ENCODE measurements around the gene TMC6. TPM values are rescaled to one million over a fixed set of nuclear protein-coding genes. Genes with fewer than 3 reads are reported as not detected.

TMC6 gene
- total and polyA plus RNA-seq, 2 of the 13 experiments (the other 11 are each of a cell fraction or from before 2014, with no cell fraction given) = 48.4 to 99.1 TPM

DNA sequence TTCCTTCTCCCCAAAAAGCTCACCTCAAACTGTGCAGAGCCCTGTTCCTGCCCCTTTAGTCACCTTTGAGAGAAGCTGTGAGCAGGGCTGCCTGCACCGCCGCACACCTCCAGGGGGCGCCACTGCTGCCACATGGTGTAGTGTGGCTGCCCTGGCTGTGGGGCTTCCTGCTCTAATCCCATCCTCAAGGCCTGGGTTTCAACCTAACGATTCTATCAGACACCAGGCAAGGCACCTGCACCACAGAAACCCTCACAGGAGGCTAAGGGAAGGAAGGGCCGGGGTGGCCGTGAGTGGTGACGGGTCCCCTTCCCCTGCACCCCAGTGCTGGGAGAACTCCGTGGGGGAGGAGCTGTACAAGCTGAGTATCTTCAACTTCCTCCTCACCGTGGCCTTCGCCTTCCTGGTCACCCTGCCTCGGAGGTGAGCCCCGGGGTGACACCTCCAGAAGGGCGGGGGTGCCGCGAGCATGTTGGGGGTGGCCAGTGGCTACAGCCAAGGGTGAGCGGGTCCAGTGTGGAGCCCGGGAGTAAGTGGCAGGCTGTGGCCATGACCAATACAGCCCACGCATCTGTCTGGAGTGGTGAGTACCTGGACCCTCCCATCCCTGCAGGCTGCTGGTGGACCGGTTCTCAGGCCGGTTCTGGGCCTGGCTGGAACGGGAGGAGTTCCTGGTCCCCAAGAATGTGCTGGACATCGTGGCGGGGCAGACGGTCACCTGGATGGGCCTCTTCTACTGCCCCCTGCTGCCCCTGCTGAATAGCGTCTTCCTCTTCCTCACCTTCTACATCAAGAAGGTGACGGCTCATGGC lies 9.0 kb upstream of the TMC6 start (continued):
- no peak for TF ChIP-seq SAFB2 (CRISPR knock-in tag; IDR thresholded peaks at IDR 0.05; ENCODE audit: borderline replicate concordance, low read depth)
- no peak for TF ChIP-seq ZNF747 (CRISPR knock-in tag; IDR thresholded peaks at IDR 0.05; ENCODE audit: borderline replicate concordance)
- no peak for TF ChIP-seq KLF13 (CRISPR knock-in tag; IDR thresholded peaks at IDR 0.05)
- TF ChIP-seq, protein P1, sequence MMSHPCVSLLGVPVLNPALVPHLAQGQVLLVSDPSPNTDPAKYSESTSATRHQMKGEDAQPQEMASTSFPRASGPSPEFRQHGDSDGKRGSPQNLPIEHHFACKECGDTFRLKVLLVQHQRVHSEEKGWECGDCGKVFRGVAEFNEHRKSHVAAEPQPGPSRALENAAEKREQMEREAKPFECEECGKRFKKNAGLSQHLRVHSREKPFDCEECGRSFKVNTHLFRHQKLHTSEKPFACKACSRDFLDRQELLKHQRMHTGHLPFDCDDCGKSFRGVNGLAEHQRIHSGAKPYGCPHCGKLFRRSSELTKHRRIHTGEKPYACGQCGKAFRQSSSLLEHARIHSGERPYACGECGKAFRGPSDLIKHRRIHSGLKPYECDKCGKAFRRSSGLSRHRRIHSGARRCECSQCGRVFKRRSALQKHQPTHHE (CRISPR knock-in tag; IDR thresholded peaks at IDR 0.05; ENCODE audit: borderline replicate concordance) = no peak
- TF ChIP-seq ZKSCAN1 (IDR thresholded peaks at IDR 0.05; ENCODE audit: low read length) = no peak
- TF ChIP-seq RELA (CRISPR knock-in tag; IDR thresholded peaks at IDR 0.05) = no peak
- peak; percentile 36; the same call in 1 of the 2 replicates for TF ChIP-seq ZFX (CRISPR knock-in tag; IDR thresholded peaks at IDR 0.05; ENCODE audit: low read depth)
- TF ChIP-seq ARHGAP35 (CRISPR knock-in tag; IDR thresholded peaks at IDR 0.05; ENCODE audit: borderline replicate concordance) = no peak
- TF ChIP-seq NPAS2 (CRISPR knock-in tag; IDR thresholded peaks at IDR 0.05; ENCODE audit: borderline replicate concordance) = no peak
- TF ChIP-seq, protein P2, sequence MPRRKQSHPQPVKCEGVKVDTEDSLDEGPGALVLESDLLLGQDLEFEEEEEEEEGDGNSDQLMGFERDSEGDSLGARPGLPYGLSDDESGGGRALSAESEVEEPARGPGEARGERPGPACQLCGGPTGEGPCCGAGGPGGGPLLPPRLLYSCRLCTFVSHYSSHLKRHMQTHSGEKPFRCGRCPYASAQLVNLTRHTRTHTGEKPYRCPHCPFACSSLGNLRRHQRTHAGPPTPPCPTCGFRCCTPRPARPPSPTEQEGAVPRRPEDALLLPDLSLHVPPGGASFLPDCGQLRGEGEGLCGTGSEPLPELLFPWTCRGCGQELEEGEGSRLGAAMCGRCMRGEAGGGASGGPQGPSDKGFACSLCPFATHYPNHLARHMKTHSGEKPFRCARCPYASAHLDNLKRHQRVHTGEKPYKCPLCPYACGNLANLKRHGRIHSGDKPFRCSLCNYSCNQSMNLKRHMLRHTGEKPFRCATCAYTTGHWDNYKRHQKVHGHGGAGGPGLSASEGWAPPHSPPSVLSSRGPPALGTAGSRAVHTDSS (CRISPR knock-in tag; conservative IDR thresholded peaks at IDR 0.05) = no peak
- no peak for TF ChIP-seq PHF8 (CRISPR knock-in tag; IDR thresholded peaks at IDR 0.05)
- no peak for TF ChIP-seq ZNF460 (CRISPR knock-in tag; IDR thresholded peaks at IDR 0.05; ENCODE audit: borderline replicate concordance)
- no peak; the same call in 1 of the 2 replicates for TF ChIP-seq GABPB1 (CRISPR knock-in tag; IDR thresholded peaks at IDR 0.05)
- TF ChIP-seq, protein P3, sequence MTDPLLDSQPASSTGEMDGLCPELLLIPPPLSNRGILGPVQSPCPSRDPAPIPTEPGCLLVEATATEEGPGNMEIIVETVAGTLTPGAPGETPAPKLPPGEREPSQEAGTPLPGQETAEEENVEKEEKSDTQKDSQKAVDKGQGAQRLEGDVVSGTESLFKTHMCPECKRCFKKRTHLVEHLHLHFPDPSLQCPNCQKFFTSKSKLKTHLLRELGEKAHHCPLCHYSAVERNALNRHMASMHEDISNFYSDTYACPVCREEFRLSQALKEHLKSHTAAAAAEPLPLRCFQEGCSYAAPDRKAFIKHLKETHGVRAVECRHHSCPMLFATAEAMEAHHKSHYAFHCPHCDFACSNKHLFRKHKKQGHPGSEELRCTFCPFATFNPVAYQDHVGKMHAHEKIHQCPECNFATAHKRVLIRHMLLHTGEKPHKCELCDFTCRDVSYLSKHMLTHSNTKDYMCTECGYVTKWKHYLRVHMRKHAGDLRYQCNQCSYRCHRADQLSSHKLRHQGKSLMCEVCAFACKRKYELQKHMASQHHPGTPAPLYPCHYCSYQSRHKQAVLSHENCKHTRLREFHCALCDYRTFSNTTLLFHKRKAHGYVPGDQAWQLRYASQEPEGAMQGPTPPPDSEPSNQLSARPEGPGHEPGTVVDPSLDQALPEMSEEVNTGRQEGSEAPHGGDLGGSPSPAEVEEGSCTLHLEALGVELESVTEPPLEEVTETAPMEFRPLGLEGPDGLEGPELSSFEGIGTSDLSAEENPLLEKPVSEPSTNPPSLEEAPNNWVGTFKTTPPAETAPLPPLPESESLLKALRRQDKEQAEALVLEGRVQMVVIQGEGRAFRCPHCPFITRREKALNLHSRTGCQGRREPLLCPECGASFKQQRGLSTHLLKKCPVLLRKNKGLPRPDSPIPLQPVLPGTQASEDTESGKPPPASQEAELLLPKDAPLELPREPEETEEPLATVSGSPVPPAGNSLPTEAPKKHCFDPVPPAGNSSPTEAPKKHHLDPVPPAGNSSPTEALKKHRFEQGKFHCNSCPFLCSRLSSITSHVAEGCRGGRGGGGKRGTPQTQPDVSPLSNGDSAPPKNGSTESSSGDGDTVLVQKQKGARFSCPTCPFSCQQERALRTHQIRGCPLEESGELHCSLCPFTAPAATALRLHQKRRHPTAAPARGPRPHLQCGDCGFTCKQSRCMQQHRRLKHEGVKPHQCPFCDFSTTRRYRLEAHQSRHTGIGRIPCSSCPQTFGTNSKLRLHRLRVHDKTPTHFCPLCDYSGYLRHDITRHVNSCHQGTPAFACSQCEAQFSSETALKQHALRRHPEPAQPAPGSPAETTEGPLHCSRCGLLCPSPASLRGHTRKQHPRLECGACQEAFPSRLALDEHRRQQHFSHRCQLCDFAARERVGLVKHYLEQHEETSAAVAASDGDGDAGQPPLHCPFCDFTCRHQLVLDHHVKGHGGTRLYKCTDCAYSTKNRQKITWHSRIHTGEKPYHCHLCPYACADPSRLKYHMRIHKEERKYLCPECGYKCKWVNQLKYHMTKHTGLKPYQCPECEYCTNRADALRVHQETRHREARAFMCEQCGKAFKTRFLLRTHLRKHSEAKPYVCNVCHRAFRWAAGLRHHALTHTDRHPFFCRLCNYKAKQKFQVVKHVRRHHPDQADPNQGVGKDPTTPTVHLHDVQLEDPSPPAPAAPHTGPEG (CRISPR knock-in tag; IDR thresholded peaks at IDR 0.05) = 0 out of 2 replicates have a peak, but pooled peaks have one; percentile 29
- TF ChIP-seq MZF1 (CRISPR knock-in tag; IDR thresholded peaks at IDR 0.05; ENCODE audit: borderline replicate concordance) = no peak
- TF ChIP-seq ZNF510 (CRISPR knock-in tag; IDR thresholded peaks at IDR 0.05; ENCODE audit: low read depth) = no peak
- TF ChIP-seq ZNF780A (CRISPR knock-in tag; IDR thresholded peaks at IDR 0.05) = 0 out of 2 replicates have a peak, but pooled peaks have one; percentile 77
- no peak for TF ChIP-seq JDP2 (CRISPR knock-in tag; IDR thresholded peaks at IDR 0.05; ENCODE audit: borderline replicate concordance)
- TF ChIP-seq, protein P4, sequence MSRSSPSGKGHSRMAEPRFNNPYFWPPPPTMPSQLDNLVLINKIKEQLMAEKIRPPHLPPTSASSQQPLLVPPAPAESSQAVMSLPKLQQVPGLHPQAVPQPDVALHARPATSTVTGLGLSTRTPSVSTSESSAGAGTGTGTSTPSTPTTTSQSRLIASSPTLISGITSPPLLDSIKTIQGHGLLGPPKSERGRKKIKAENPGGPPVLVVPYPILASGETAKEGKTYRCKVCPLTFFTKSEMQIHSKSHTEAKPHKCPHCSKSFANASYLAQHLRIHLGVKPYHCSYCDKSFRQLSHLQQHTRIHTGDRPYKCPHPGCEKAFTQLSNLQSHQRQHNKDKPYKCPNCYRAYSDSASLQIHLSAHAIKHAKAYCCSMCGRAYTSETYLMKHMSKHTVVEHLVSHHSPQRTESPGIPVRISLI (CRISPR knock-in tag; IDR thresholded peaks at IDR 0.05; ENCODE audit: borderline replicate concordance) = no peak

Measured in HepG2 (cell line).